Spleen (tissue), 11 donors: ENCODE results near the gene DNM3. TPM values are rescaled to one million over a fixed set of nuclear protein-coding genes. Genes with fewer than 3 reads are reported as not detected.
A peak's percentile ranks its signal among the peaks of the same experiment; 100 is the strongest.

Experiments
- DNase-seq: peaks from one replicate; pipeline ENCODE4 v3.0.0-alpha.2; 2020
- H3K27ac ChIP-seq, 8 donors: fragments of 200-600 bp; sonication (generic) in 7 of 8; 1 replicate in 4 of 8; 2 replicates in 4 of 8; pipeline versions ENCODE4 v1.5.0 to v1.8.0; 2016 to 2021; ENCODE audit warnings: inconsistent platforms in 4 of 8, mild to moderate bottlenecking in 4 of 8, moderate library complexity in 1 of 8
- H3K27me3 ChIP-seq, 7 donors: fragments of 200-600 bp; sonication (generic) in 6 of 7; replicated peaks in 1 of 7; 1 replicate in 4 of 7; 2 replicates in 3 of 7; pipeline versions ENCODE4 v1.5.0 to v1.8.0; 2016 to 2021; ENCODE audit warnings: inconsistent platforms in 3 of 7, mild to moderate bottlenecking in 1 of 7
- H3K36me3 ChIP-seq, 6 donors: fragments of 200-600 bp; sonication (generic) in 5 of 6; 1 replicate in 4 of 6; 2 replicates in 2 of 6; pipeline versions ENCODE4 v1.5.0 to v1.8.0; 2016 to 2021; ENCODE audit warnings: inconsistent platforms in 2 of 6
- H3K4me1 ChIP-seq, 6 donors: fragments of 200-600 bp; sonication (generic) in 5 of 6; 1 replicate in 3 of 6; 2 replicates in 3 of 6; pipeline versions ENCODE4 v1.5.0 to v1.8.0; 2016 to 2021; ENCODE audit warnings: inconsistent platforms in 3 of 6
- H3K4me3 ChIP-seq, 8 donors: fragments of 200-600 bp; sonication (generic) in 7 of 8; 1 replicate in 4 of 8; 2 replicates in 4 of 8; pipeline versions ENCODE4 v1.5.0 to v1.8.0; 2016 to 2021; ENCODE audit warnings: inconsistent platforms in 4 of 8, mild to moderate bottlenecking in 4 of 8, moderate library complexity in 2 of 8
- H3K9me3 ChIP-seq, 8 donors: fragments of 200-600 bp; sonication (generic) in 7 of 8; 1 replicate in 4 of 8; 2 replicates in 4 of 8; pipeline versions ENCODE4 v1.5.0 to v1.8.0; 2016 to 2021; ENCODE audit warnings: inconsistent platforms in 4 of 8
- CTCF ChIP-seq, 11 experiments: fragments of 200-600 bp in 7 of 11; fragments of 450-650 bp in 4 of 11; sonication (generic) in 4 of 11; IDR thresholded peaks in 8 of 11; conservative IDR thresholded peaks in 3 of 11; 1 replicate in 7 of 11; 2 replicates in 4 of 11; pipeline versions ENCODE4 v1.4.0 to v1.8.0; 2016 to 2021; ENCODE audit warnings: antibody characterized with exemption in 11 of 11, inconsistent platforms in 4 of 11, mild to moderate bottlenecking in 1 of 11
- POLR2A ChIP-seq, 3 donors: fragments of 450-650 bp; IDR thresholded peaks; one replicate each; pipeline ENCODE4 v1.5.1; 2017; ENCODE audit warnings: antibody characterized with exemption in 3 of 3, mild to moderate bottlenecking in 1 of 3
- POLR2AphosphoS5 ChIP-seq, 3 donors: sonication (generic); formaldehyde crosslinking; IDR thresholded peaks; one replicate each; pipeline ENCODE4 v1.5.1; 2017; ENCODE audit warnings: antibody characterized with exemption in 3 of 3
- whole genome bisulfite sequencing, 5 donors: extraction: QIAGEN DNeasy Blood & Tissue Kit in 3 of 5; methylation state at CpG; one replicate each; pipeline versions ENCODE4 v1.1.5 to v1.1.7; 2013 to 2018; 5-methylcytosine and 5-hydroxymethylcytosine counted together
- intact Hi-C: fragments of 100-400 bp; cut with DNase I; formaldehyde crosslinking; loops from one replicate; pipeline ENCODE4 v1.15.0; 2023; ENCODE audit warnings: low total_unique reads
- polyA plus RNA-seq, 3 donors: library from polyadenylated mRNA; stranded (reverse); fragments of 200-250 nt; gene quantifications; one replicate each; pipeline ENCODE4 v1.2.1, GENCODE V29; 2013
- total RNA-seq, 7 donors: library from RNA; depleted of rRNA in 3 of 7; stranded (reverse); fragments of >200 nt in 3 of 7; fragmentation: NEBNext Ultra II Directional in 4 of 7; extraction: Animal tissue kit (Norgen Biotek cat#: 25700) in 4 of 7; gene quantifications; one replicate each; pipeline versions ENCODE4 v1.1.0 to v1.2.1, GENCODE V29; 2016 to 2021
- donor health status: healthy with polysubstance abuse.
- donor health status: DM: no; HTN: no; CAD: no; lungs with moderate emphysema.
- donor health status: DM: no; HTN: no; CAD: no.
- donor health status: Bipolar disorder and iron deficiency.
- donor health status: healthy.
- donor health status: DM: no; HTN: no; CAD: no.
- donor health status: DM: yes; HTN: yes; CAD: no.

The DNM3 gene
- total and polyA plus RNA-seq, 10 donors = 0.61 to 10.2 (median 4.9) TPM

GRCh38 chr1:172185211-172185610 lies 343.9 kb downstream of the DNM3 start:
- H3K27me3 ChIP-seq = no peaks in the 10 kb centered on the region
- TF ChIP-seq POLR2AphosphoS5 (IDR thresholded peaks at IDR 0.05) (no peak), CTCF (IDR thresholded peaks at IDR 0.05 in 8 of 11, conservative IDR thresholded peaks at IDR 0.05 in 3 of 11) (no peak), POLR2A (IDR thresholded peaks at IDR 0.05) (no peak)
- H3K4me1 ChIP-seq = peaks cover 31 to 74% (median 48%) of the 10 kb centered on the region in 6 donors
- peaks cover 0 to 1% (median 0%) of the 10 kb centered on the region in 8 donors for H3K9me3 ChIP-seq
- H3K27ac ChIP-seq = peak overlapping the region in 7 of 8 donors; percentile 30 to 73 (median 56)
- intact Hi-C loops = loop anchor here (10.0 kb wide), 1 partner anchor 210 kb away; no protein-coding TSS in a partner anchor
- DNase-seq = no peak
- H3K4me3 ChIP-seq = no peak overlapping the region
- no peaks in the 10 kb centered on the region for H3K36me3 ChIP-seq

GRCh38 chr1:172185996-172186395 lies 344.7 kb downstream of the DNM3 start:
- H3K27ac ChIP-seq = peak overlapping the region; percentile 30 to 73 (median 58)
- H3K36me3 ChIP-seq = no peaks in the 10 kb centered on the region
- 62 to 82% (median 78%) methylated on average over 3 of the region's 3 CpGs for WGBS, 5 donors
- H3K4me3 ChIP-seq = no peak overlapping the region
- peaks cover 0 to 3% (median 0%) of the 10 kb centered on the region in 8 donors for H3K9me3 ChIP-seq
- TF ChIP-seq POLR2A (IDR thresholded peaks at IDR 0.05) (no peak), POLR2AphosphoS5 (IDR thresholded peaks at IDR 0.05) (no peak), CTCF (IDR thresholded peaks at IDR 0.05 in 8 of 11, conservative IDR thresholded peaks at IDR 0.05 in 3 of 11) (no peak)
- no peak for DNase-seq
- H3K27me3 ChIP-seq = no peaks in the 10 kb centered on the region
- peaks cover 26 to 66% (median 41%) of the 10 kb centered on the region in 6 donors for H3K4me1 ChIP-seq
- intact Hi-C loops = loop anchor here (10.0 kb wide), 1 partner anchor 209 kb away; no protein-coding TSS in a partner anchor

GRCh38 chr1:172201572-172201971 lies 360.3 kb downstream of the DNM3 start:
- no peak for DNase-seq
- intact Hi-C loops = no loop called here
- H3K4me1 ChIP-seq = peaks cover 0 to 7% (median 0%) of the 10 kb centered on the region in 6 donors
- no peak overlapping the region for H3K27ac ChIP-seq
- WGBS, 5 donors = 63 to 98% (median 72%) methylated on average over 2 to 3 of the region's 3 CpGs
- TF ChIP-seq POLR2AphosphoS5 (IDR thresholded peaks at IDR 0.05) = no peak
- TF ChIP-seq CTCF (IDR thresholded peaks at IDR 0.05 in 8 of 11, conservative IDR thresholded peaks at IDR 0.05 in 3 of 11) = no peak
- no peak for TF ChIP-seq POLR2A (IDR thresholded peaks at IDR 0.05)
- H3K9me3 ChIP-seq = peaks cover 0 to 38% (median 32%) of the 10 kb centered on the region in 8 donors
- no peak overlapping the region for H3K4me3 ChIP-seq
- no peaks in the 10 kb centered on the region for H3K27me3 ChIP-seq
- no peaks in the 10 kb centered on the region for H3K36me3 ChIP-seq

- WGBS, 5 donors = 59 to 74% (median 66%) methylated on average over 8 of the region's 8 CpGs
- H3K36me3 ChIP-seq = no peaks in the 10 kb centered on the region
These were observed 362.0 kb downstream of the DNM3 start for GRCh38 chr1:172203135-172203823.

More at GRCh38 chr1:172203135-172203823, 362.0 kb downstream of the DNM3 start:
- TF ChIP-seq POLR2AphosphoS5 (IDR thresholded peaks at IDR 0.05) = no peak
- no peak for TF ChIP-seq CTCF (IDR thresholded peaks at IDR 0.05 in 8 of 11, conservative IDR thresholded peaks at IDR 0.05 in 3 of 11)
- TF ChIP-seq POLR2A (IDR thresholded peaks at IDR 0.05) = no peak
- no peak overlapping the region for H3K27ac ChIP-seq
- H3K9me3 ChIP-seq = peaks cover 0 to 21% (median 16%) of the 10 kb centered on the region in 8 donors
- H3K4me1 ChIP-seq = peaks cover 0 to 10% (median 0%) of the 10 kb centered on the region in 6 donors
- H3K27me3 ChIP-seq = no peaks in the 10 kb centered on the region
- DNase-seq = no peak
- intact Hi-C loops = no loop called here
- H3K4me3 ChIP-seq = no peak overlapping the region
